ENCODE data around the gene ATP6V1G1.
"Not testable (repeated sequence)": the region's sequence is repeated elsewhere in the genome, so short reads cannot be mapped to it uniquely, and the experiment has no call there.

ATP6V1G1 gene

GRCh38 chr9:114578134-114578533 is 9.4 kb upstream of the ATP6V1G1 start:
- not testable (repeated sequence) for DNase-seq, ATAC-seq

GRCh38 chr9:114580609-114581193 is 6.9 kb upstream of the ATP6V1G1 start:
- no peak for DNase-seq
- ATAC-seq = no peak

DNA sequence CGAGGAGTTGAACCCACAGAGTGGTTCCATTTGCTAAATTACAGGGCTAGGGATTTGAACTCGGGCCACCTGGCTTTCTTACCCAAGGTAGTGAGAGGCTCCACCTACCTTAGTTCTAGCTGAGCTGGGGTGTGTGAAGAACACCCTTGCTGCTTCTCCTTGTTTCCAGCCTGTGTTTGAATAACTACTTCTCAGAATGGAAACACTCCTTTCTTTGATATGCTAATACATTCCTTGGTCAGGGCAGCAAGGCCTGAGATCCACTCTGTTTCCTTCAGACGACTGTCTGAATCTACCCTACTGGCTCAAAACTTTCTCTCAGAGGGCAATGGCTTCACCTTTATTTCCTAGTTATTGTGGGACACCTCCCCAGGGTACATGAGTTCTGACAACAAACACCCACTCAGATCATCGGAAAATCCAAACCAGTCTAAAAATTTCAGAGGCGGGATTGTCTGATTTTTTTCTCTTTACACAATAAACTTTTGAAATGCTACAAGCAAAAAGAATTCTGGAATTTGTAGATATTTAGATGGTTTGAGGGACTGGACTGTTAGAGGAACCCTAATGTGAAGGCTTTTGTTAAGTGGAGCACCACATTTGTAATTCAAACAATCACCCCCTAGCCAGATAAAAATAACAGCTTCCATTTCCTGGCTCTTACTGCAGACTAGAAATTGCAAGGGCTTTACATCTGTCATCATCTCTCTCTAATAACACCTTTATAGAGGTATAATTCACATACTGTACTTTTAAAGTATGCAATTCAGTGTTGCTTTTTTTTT is 4.0 kb upstream of the ATP6V1G1 start:
- ATAC-seq (no peak), DNase-seq (no peak)

GRCh38 chr9:114588210-114588609 is 641 bp downstream of the ATP6V1G1 start:
- ATAC-seq (no peak), DNase-seq (no peak)

GRCh38 chr9:114588651-114589526 is 1.3 kb downstream of the ATP6V1G1 start:
- ATAC-seq = no peak
- no peak for DNase-seq

GRCh38 chr9:114590328-114590727 is 2.8 kb downstream of the ATP6V1G1 start:
- DNase-seq (no peak), ATAC-seq (no peak)

DNA sequence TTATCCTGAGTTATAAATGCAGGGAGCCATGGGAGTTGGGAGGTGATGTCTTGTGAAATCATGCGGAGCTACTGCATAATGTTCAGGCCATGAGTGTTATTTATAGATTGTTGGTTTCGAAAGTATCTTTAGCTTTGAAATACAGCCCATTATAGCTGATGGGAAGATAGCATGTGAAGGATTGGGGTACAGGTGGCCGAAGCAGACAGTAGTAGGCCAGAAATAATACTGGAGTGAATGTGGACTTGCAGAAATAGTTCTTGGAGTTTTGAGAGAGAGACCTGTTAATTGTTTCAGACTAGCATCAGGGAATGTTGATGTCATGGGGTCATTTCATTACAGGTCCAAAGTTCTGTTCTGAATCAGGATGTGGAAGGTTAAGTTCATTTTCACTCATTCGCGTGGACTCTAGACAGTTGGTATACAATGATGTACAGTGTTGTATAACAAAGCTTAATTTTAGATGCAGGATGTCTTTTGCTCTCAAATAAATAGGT is 3.8 kb downstream of the ATP6V1G1 start:
- DNase-seq = no peak
- no peak for ATAC-seq

GRCh38 chr9:114591849-114592248 is 4.3 kb downstream of the ATP6V1G1 start:
- DNase-seq (no peak), ATAC-seq (no peak)

- ATAC-seq (peak; percentile 28), DNase-seq (peak; percentile 39)
These were observed 4.8 kb downstream of the ATP6V1G1 start for GRCh38 chr9:114592356-114592755.

GRCh38 chr9:114594136-114594535 is 6.6 kb downstream of the ATP6V1G1 start:
- no peak for ATAC-seq
- DNase-seq = no peak

DNA sequence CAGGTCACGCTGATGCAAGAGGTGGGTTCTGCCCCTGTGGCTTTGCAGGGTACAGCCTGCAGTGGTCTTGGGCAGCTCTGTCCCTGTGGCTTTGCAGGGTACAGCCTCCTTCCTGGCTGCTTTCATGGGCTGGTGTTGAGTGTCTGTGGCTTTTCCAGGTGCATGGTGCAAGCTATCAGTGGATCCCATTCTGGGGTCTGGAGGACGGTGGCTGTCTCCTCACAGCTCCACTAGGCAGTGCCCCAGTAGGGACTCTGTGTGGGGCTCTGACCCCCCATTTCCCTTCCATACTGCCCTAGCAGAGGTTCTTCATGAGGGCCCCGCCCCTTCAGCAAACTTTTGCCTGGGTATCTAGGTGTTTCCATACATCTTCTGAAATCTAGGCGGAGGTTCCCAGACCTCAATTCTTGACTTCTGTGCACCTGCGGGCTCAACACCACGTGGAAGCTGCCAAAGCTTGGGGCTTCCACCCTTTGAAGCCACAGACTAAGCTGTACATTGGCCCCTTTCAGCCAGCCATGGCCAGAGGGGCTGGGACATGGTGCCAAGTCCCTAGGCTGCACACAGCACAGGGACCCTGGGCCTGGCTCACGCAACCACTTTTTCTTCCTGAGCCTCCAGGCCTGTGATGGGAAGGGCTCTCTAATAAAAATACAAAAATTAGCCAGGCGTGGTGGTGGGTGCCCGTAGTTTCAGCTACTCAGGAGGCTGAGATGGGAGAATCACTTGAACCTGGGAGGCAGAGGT is 13.1 kb downstream of the ATP6V1G1 start:
- not testable (repeated sequence) for ATAC-seq, DNase-seq

- not testable (repeated sequence) for ATAC-seq, DNase-seq
These were observed 14.2 kb downstream of the ATP6V1G1 start for GRCh38 chr9:114601787-114602186.

GRCh38 chr9:114602620-114603019 is 15.1 kb downstream of the ATP6V1G1 start:
- ATAC-seq (no peak), DNase-seq (no peak)

DNA sequence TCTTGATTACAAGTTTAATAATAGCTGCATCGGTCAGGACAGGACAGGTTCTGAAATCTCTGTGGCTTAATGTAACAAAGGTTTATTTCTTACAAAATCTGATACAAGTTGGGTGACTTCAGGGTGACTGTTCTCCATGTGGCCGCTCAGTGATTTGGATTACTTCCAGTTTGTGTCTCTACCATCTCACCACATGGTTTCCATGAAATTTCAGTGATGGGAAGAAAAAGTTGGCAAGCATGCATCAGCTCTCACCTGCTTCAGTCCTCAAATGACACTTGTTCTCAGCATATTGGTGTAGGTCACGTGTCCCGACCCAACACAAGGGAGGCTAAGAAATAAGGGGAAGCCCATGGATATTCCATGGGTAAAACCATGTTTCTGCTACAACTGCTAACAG is 15.7 kb downstream of the ATP6V1G1 start:
- DNase-seq (no peak), ATAC-seq (no peak)

DNA sequence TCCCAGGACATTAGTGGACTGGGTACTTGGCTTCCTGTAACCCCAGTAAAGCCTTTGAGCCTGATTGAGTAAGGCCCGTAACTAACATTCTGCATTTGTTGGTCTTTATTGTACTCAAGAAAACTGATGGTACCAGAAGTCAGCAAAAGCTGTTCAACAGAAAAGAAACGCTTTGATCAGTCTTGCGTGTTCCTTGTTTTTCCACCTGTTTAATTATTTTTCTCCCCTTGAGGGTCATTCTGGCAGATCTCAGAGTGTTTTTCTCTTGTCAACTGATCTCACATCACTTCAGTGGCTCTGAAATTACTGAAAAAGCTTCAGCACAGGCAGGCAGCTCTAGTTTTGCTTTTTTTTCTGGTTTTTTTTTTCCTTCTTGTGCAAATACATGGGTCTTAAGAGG is 17.4 kb downstream of the ATP6V1G1 start:
- DNase-seq (no peak), ATAC-seq (no peak)

- DNase-seq = no peak
- ATAC-seq = no peak
These were observed 18.5 kb downstream of the ATP6V1G1 start for GRCh38 chr9:114606068-114606467.

DNA sequence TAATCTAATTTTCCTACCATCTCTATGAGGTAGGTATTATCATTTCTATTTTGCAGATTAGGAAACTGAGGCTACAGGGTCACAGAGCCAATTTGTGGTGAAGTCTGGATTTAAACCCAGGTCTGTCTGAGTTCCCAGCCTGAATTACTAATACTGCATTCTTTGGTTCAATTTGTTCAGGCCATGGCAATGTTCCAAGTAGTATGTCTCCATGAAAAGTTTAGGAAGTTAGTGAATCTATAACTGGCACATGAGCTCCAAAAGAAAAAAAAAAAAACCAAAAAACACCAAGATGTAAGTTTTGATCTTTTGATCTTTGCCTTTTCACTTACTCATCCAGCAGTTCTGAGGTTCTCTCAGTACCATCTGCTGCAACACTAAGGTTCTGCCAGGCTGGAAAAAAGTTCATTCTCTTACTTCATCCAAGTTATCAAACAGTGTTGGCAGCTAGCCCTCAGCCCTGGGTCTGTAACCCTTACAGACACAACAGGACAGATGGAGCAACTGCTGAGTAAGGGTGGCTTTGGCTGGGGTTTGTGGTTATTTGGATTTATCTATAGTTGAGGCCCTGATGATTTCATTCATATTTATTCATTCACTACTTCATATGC is 19.1 kb downstream of the ATP6V1G1 start:
- ATAC-seq = no peak
- DNase-seq = no peak

DNA sequence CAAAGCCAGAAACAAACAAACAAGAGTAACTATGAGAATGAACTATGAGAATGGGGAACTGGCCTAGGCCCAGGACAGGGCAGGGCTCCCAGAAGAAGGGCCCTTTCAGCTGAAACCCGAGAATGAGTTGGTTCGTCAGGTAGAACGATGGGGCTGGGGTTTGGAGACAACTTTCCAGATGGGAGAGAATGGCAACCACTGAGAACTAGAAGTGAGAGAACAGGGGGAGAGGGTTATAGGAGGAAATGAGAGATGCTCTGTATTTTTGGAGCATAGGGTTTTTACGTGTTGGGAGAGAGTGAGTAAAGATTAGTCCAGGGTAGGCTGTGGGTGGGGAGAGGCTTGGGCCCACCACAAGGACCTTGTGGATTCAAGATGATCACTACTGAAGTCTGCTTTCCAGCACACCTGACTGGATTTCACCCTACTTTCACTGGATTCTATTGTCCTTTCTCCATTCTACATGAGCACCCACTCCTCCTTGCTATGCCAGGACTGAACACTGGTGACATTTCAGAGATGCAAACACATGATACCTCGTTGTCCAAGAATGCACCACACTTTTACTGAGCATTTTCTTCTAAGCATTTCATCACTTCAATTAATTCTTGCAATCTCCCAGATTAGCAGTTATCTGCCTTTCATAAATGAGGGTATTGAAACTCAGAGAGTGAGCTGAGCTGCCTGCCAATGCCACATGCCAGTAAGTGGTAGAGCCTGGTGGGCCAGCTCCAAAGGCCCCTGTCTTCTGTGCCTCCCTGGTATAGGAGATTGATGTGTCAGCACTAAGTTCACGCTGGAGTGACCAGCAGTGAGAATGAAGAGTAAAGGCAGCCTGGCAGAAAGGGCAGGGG is 20.3 kb downstream of the ATP6V1G1 start:
- no peak for ATAC-seq
- no peak for DNase-seq

- no peak for ATAC-seq
- no peak for DNase-seq
These were observed 20.9 kb downstream of the ATP6V1G1 start for GRCh38 chr9:114608525-114608796.

GRCh38 chr9:114611516-114612271 is 24.1 kb downstream of the ATP6V1G1 start:
- DNase-seq (peak; percentile 56), ATAC-seq (peak; percentile 67)
